ENCODE results near the gene GPBP1L1.

Gene GPBP1L1

DNA sequence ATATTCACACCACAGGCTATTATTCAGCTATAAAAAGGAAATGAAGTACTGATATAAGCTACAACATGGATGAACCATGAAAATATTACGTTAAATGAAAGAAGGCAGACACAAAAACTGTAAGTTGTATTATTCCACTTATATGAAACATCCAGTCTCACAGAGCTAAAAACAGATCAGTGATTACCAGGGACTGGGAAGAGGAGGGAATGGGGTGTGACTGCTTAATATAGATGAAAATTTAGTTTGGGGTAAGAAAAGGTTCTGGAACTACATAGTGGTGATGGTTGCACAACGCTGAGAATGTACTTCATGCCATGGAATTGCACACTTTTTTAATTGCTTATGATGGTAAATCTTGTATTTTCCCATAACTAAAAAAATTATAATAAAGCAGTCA, 19.5 kb downstream of the GPBP1L1 start (continued):
- TF ChIP-seq, protein P1, sequence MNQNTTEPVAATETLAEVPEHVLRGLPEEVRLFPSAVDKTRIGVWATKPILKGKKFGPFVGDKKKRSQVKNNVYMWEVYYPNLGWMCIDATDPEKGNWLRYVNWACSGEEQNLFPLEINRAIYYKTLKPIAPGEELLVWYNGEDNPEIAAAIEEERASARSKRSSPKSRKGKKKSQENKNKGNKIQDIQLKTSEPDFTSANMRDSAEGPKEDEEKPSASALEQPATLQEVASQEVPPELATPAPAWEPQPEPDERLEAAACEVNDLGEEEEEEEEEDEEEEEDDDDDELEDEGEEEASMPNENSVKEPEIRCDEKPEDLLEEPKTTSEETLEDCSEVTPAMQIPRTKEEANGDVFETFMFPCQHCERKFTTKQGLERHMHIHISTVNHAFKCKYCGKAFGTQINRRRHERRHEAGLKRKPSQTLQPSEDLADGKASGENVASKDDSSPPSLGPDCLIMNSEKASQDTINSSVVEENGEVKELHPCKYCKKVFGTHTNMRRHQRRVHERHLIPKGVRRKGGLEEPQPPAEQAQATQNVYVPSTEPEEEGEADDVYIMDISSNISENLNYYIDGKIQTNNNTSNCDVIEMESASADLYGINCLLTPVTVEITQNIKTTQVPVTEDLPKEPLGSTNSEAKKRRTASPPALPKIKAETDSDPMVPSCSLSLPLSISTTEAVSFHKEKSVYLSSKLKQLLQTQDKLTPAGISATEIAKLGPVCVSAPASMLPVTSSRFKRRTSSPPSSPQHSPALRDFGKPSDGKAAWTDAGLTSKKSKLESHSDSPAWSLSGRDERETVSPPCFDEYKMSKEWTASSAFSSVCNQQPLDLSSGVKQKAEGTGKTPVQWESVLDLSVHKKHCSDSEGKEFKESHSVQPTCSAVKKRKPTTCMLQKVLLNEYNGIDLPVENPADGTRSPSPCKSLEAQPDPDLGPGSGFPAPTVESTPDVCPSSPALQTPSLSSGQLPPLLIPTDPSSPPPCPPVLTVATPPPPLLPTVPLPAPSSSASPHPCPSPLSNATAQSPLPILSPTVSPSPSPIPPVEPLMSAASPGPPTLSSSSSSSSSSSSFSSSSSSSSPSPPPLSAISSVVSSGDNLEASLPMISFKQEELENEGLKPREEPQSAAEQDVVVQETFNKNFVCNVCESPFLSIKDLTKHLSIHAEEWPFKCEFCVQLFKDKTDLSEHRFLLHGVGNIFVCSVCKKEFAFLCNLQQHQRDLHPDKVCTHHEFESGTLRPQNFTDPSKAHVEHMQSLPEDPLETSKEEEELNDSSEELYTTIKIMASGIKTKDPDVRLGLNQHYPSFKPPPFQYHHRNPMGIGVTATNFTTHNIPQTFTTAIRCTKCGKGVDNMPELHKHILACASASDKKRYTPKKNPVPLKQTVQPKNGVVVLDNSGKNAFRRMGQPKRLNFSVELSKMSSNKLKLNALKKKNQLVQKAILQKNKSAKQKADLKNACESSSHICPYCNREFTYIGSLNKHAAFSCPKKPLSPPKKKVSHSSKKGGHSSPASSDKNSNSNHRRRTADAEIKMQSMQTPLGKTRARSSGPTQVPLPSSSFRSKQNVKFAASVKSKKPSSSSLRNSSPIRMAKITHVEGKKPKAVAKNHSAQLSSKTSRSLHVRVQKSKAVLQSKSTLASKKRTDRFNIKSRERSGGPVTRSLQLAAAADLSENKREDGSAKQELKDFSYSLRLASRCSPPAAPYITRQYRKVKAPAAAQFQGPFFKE (tag by site-specific recombination; IDR thresholded peaks at IDR 0.05; ENCODE audit: borderline replicate concordance) = no peak
- TF ChIP-seq ZNF16 (tag by site-specific recombination; IDR thresholded peaks at IDR 0.05; ENCODE audit: low read depth) = no peak

- Histone ChIP-seq H3K36me3 (ENCODE audit: control insufficient read depth in 2 of 2, insufficient read depth in 1 of 2, low read length in 2 of 2) (peaks cover 36 to 58% of the 10 kb centered on the region in 2 experiments), H3K4me3 (ENCODE audit: low read depth, low read length) (no peak overlapping the region), H3K4me1 (ENCODE audit: control insufficient read depth, insufficient read depth, low read length) (no peaks in the 10 kb centered on the region), H3K9me3 (ENCODE audit: control insufficient read depth, insufficient read depth, low read depth, low read length) (no peaks in the 10 kb centered on the region), H3K27ac (ENCODE audit: extremely low read depth, low read depth, low read length) (no peak overlapping the region)
- ChIA-PET POLR2A (no interaction called here), CTCF (no interaction called here)
- TF ChIP-seq, protein P1 (tag by site-specific recombination; IDR thresholded peaks at IDR 0.05; ENCODE audit: borderline replicate concordance) = no peak
- TF ChIP-seq ZNF747 (tag by site-specific recombination; IDR thresholded peaks at IDR 0.05) (no peak), ZNF214 (tag by site-specific recombination; IDR thresholded peaks at IDR 0.05; ENCODE audit: borderline replicate concordance) (no peak), ZFP3 (tag by site-specific recombination; IDR thresholded peaks at IDR 0.05; ENCODE audit: low read depth) (no peak), ZNF792 (tag by site-specific recombination; IDR thresholded peaks at IDR 0.05) (no peak), ZNF426 (tag by site-specific recombination; IDR thresholded peaks at IDR 0.05) (no peak), ZNF664 (tag by site-specific recombination; IDR thresholded peaks at IDR 0.05) (no peak), HIC1 (tag by site-specific recombination; IDR thresholded peaks at IDR 0.05) (no peak), INSM2 (tag by site-specific recombination; IDR thresholded peaks at IDR 0.05) (no peak), ZNF585B (tag by site-specific recombination; IDR thresholded peaks at IDR 0.05) (no peak), KLF9 (tag by site-specific recombination; IDR thresholded peaks at IDR 0.05; ENCODE audit: low read depth) (no peak), ZNF324 (tag by site-specific recombination; IDR thresholded peaks at IDR 0.05) (no peak)
Observed at GRCh38 chr1:45660336-45660735, 26.0 kb downstream of the GPBP1L1 start.

Measured in HEK293 (cell line).